HepG2 (cell line): ENCODE measurements around the gene PSMB9. TPM values are rescaled to one million over a fixed set of nuclear protein-coding genes. Genes with fewer than 3 reads are reported as not detected.

Experiments
- ATAC-seq: fragments of 200-7000 bp; cut with Tn5 transposase; 3 replicates; pipeline ENCODE4 v1.9.1; 2020; ENCODE audit warnings: mild to moderate bottlenecking, moderate library complexity
- BruUV-seq: library from RNA; stranded (reverse); fragments of 400-500 nt; replicated peaks from 2 replicates; lab custom pipeline; 2021; lab: Mats Ljungman, UMichigan
- CTCF ChIA-PET: fragments of 300-600 bp; formaldehyde crosslinking; extraction: SDS; loops from one replicate; lab custom pipeline; 2021; ENCODE audit warnings: low total read pairs, inconsistent platforms, low intra/inter-chr PET ratio; lab: Yijun Ruan, JAX
- POLR2A ChIA-PET: fragments of 350-600 bp; sonication (Branson Sonifier 250); formaldehyde crosslinking; loops from one replicate; lab custom pipeline; 2020; ENCODE audit warnings: antibody characterized with exemption, inconsistent platforms; lab: Yijun Ruan, JAX
- DNase-seq: peaks from one replicate; pipeline ENCODE4 v3.0.0-alpha.2; 2015; ENCODE audit warnings: low spot score
- FAIRE-seq: peaks from 3 replicates; lab custom pipeline; 2011; peaks lifted over from hg19 to GRCh38; lab: Jason Lieb, UNC
- H2AFZ ChIP-seq: one replicate; pipeline ENCODE4 v1.6.1; 2011; ENCODE audit warnings: low read length, inconsistent platforms
- H3K27ac ChIP-seq: fragments of 300-600 bp; 3 replicates; pipeline ENCODE4 v1.8.0; 2011; ENCODE audit warnings: mixed run types, mild to moderate bottlenecking, mixed read lengths, low read length, inconsistent platforms; ENCODE audit not compliant: insufficient read depth; ENCODE audit errors: extremely low read length
- H3K27me3 ChIP-seq, 2 experiments: fragments of 200-600 bp in 1 of 2; 2 replicates in 1 of 2; 3 replicates in 1 of 2; pipeline versions ENCODE4 v1.6.0 to v1.8.0; 2011; ENCODE audit warnings: low read length in 2 of 2, mild to moderate bottlenecking in 2 of 2, moderate library complexity in 2 of 2, inconsistent platforms in 1 of 2; ENCODE audit not compliant: insufficient read depth in 2 of 2, control insufficient read depth in 1 of 2
- H3K36me3 ChIP-seq, 2 experiments: fragments of 200-600 bp in 1 of 2; replicated peaks in 1 of 2; 2 replicates in 1 of 2; 3 replicates in 1 of 2; pipeline versions ENCODE4 v1.5.1 to v1.8.0; 2011; ENCODE audit warnings: low read length in 2 of 2, inconsistent platforms in 1 of 2; ENCODE audit not compliant: insufficient read depth in 2 of 2, control insufficient read depth in 1 of 2
- H3K4me1 ChIP-seq: 2 replicates; pipeline ENCODE4 v1.5.1; 2012; ENCODE audit warnings: low read length, inconsistent platforms; ENCODE audit not compliant: insufficient read depth
- H3K4me2 ChIP-seq: 2 replicates; pipeline ENCODE4 v1.6.0; 2011; ENCODE audit warnings: low read depth, low read length, inconsistent platforms
- H3K4me3 ChIP-seq, 3 experiments: fragments of 200-600 bp in 1 of 3; sonication (generic), shearing (Covaris generic) in 1 of 3; replicated peaks in 1 of 3; 2 replicates each; pipeline ENCODE4 v1.5.1; 2011 to 2016; ENCODE audit warnings: low read length in 3 of 3, inconsistent platforms in 2 of 3, low read depth in 2 of 3, mild to moderate bottlenecking in 2 of 3, control low read depth in 1 of 3, mixed read lengths in 1 of 3; ENCODE audit not compliant: insufficient read depth in 1 of 3
- H3K79me2 ChIP-seq: one replicate; pipeline ENCODE4 v1.6.1; 2011; ENCODE audit warnings: low read length, inconsistent platforms; ENCODE audit not compliant: insufficient read depth
- H3K9ac ChIP-seq: 2 replicates; pipeline ENCODE4 v1.6.0; 2011; ENCODE audit warnings: mild to moderate bottlenecking, low read depth, low read length, inconsistent platforms; ENCODE audit not compliant: insufficient read depth
- H3K9me3 ChIP-seq: 2 replicates; pipeline ENCODE4 v1.5.1; 2012; ENCODE audit warnings: mild to moderate bottlenecking, low read length
- H4K20me1 ChIP-seq: 2 replicates; pipeline ENCODE4 v1.6.0; 2011; ENCODE audit warnings: inconsistent platforms, mild to moderate bottlenecking, low read length, moderate library complexity; ENCODE audit not compliant: insufficient read depth
- KDM1A ChIP-seq: IDR thresholded peaks from 2 replicates; pipeline ENCODE4 v1.6.1; 2016; ENCODE audit warnings: missing compliant biosample characterization
- KLF12 ChIP-seq: sonication (generic); formaldehyde crosslinking; IDR thresholded peaks from 2 replicates; pipeline ENCODE4 v1.4.0; 2020; ENCODE audit warnings: missing genetic modification reagents, borderline replicate concordance
- MBNL3 ChIP-seq: fragments of 250-450 bp; sonication (Bioruptor Pico); conservative IDR thresholded peaks from 2 replicates; pipeline ENCODE4 v1.8.0; 2022; ENCODE audit warnings: mild to moderate bottlenecking, inconsistent platforms
- NCOR1 ChIP-seq: fragments of 200-600 bp; sonication (generic); IDR thresholded peaks from 2 replicates; pipeline ENCODE4 v1.7.0; 2017; ENCODE audit warnings: antibody characterized with exemption, low read length, borderline replicate concordance
- NFKB2 ChIP-seq: sonication (generic); formaldehyde crosslinking; IDR thresholded peaks from 2 replicates; pipeline ENCODE4 v1.4.0; 2020; ENCODE audit warnings: missing genetic modification reagents, borderline replicate concordance
- STAT5B ChIP-seq: sonication (generic); formaldehyde crosslinking; IDR thresholded peaks from 2 replicates; pipeline ENCODE4 v1.4.0; 2020; ENCODE audit warnings: missing genetic modification reagents
- TBP ChIP-seq: sonication (generic); formaldehyde crosslinking; IDR thresholded peaks from 2 replicates; pipeline ENCODE4 v1.5.0; 2020; ENCODE audit warnings: missing genetic modification reagents
- U2AF1 ChIP-seq: fragments of 200-400 bp; formaldehyde crosslinking; optimal IDR thresholded peaks from 2 replicates; pipeline ENCODE3; 2017; ENCODE audit warnings: mild to moderate bottlenecking, low read depth, low read length
- ZBTB20 ChIP-seq: sonication (generic); formaldehyde crosslinking; IDR thresholded peaks from 2 replicates; pipeline ENCODE4 v1.8.1; 2023; ENCODE audit warnings: missing genetic modification reagents, low read depth, mild to moderate bottlenecking, borderline replicate concordance
- ZFP37 ChIP-seq: sonication (generic); formaldehyde crosslinking; IDR thresholded peaks from 2 replicates; pipeline ENCODE4 v1.4.0; 2020; ENCODE audit warnings: missing genetic modification reagents, borderline replicate concordance
- ZNF574 ChIP-seq: sonication (generic); formaldehyde crosslinking; IDR thresholded peaks from 2 replicates; pipeline ENCODE4 v1.4.0; 2020; ENCODE audit warnings: missing genetic modification reagents
- ZSCAN31 ChIP-seq: sonication (generic); formaldehyde crosslinking; IDR thresholded peaks from 2 replicates; pipeline ENCODE4 v1.5.0; 2020; ENCODE audit warnings: low read depth, mild to moderate bottlenecking, missing genetic modification reagents
- WGBS: methylation state at CpG from one replicate; pipeline ENCODE4 v1.1.6; 2017; ENCODE audit warnings: low lambda C conversion rate; 5-methylcytosine and 5-hydroxymethylcytosine counted together
- in situ Hi-C: cut with HindIII; loops from 2 replicates; pipeline ENCODE4 v1.10.0; 2017; ENCODE audit warnings: low pct_unique_long_range_greater_than_20kb; ENCODE audit not compliant: extremely low pct_ligation_motif_present
- intact Hi-C: fragments of 100-400 bp; cut with micrococcal nuclease; formaldehyde crosslinking; loops from one replicate; pipeline ENCODE4 v1.10.0; 2022; ENCODE audit not compliant: unreplicated experiment
- polyA plus RNA-seq, 8 experiments: library from polyadenylated mRNA; depleted of rRNA in 3 of 8; stranded (reverse) in 7 of 8; unstranded in 1 of 8; fragments of >200 nt; fragmentation: Illumina TruSeq in 4 of 8; extraction: Trizol in 4 of 8; gene quantifications; 2 replicates each; pipeline versions ENCODE4 v1.2.1 to v1.2.3, GENCODE V29; 2011 to 2016; ENCODE audit warnings: low read depth in 4 of 8, missing spikeins in 1 of 8, mixed read lengths in 1 of 8; ENCODE audit not compliant: insufficient read depth in 1 of 8
- total RNA-seq, 5 experiments: library from RNA; depleted of rRNA; stranded (reverse); fragments of >200 nt; fragmentation: Illumina TruSeq; extraction: Trizol; gene quantifications; 2 replicates each; pipeline ENCODE4 v1.2.3, GENCODE V29; 2016; ENCODE audit warnings: low read depth in 1 of 5
- TF ChIP-seq, protein P1 (sequence below): sonication (generic); formaldehyde crosslinking; IDR thresholded peaks from 2 replicates; pipeline ENCODE4 v1.5.1; 2020; ENCODE audit warnings: mild to moderate bottlenecking, missing genetic modification reagents, moderate library complexity

Gene PSMB9
- total and polyA plus RNA-seq, 2 of the 13 experiments (the other 11 are each of a cell fraction or from before 2014, with no cell fraction given): 15.6 to 16.0 TPM

DNA sequence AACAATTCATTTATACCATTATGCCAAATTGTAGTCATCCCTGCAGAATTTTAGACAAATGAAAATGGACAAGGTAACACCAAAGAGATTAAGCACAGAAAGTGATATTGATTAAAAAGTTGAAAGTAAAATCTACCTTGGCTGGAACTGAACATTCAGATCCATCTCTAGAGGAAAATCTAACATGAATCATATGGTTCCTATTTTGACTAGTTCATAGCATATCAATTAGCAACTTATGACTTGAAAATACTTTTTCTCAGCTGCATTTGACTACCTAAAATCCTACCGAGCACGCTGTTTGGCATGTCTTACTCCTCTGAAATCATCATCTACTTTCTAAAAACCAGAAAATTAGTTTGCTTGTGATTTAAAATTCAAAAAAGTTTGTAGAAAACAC, 22.6 kb downstream of the PSMB9 start:
- Histone ChIP-seq H3K36me3 (no peaks in the 10 kb centered on the region), H2AFZ (no peak overlapping the region), H3K79me2 (no peaks in the 10 kb centered on the region), H4K20me1 (no peaks in the 10 kb centered on the region), H3K9ac (no peak overlapping the region), H3K4me1 (no peaks in the 10 kb centered on the region), H3K4me2 (no peak overlapping the region), H3K27ac (no peak overlapping the region), H3K4me3 (no peak overlapping the region), H3K27me3 (peaks cover 0 to 10% of the 10 kb centered on the region in 2 experiments; a peak in 1 of 5 replicates), H3K9me3 (no peaks in the 10 kb centered on the region)
- WGBS: 4% methylated on average over 2 of the region's 2 CpGs
- BruUV-seq: no TSS peak
- ChIA-PET POLR2A (no interaction called here), CTCF (interaction anchor here (1.1 kb wide), 1 partner anchor 9 kb away, joined by 3 read pairs; no protein-coding TSS in a partner anchor)
- DNase-seq (no peak), ATAC-seq (no peak), FAIRE-seq (no peak)
- intact Hi-C loops: no loop called here
- TF ChIP-seq U2AF1 (no peak), KLF12 (CRISPR knock-in tag) (no peak), NFKB2 (CRISPR knock-in tag) (no peak), ZBTB20 (CRISPR knock-in tag) (no peak), KDM1A (no peak), ZSCAN31 (CRISPR knock-in tag) (no peak), MBNL3 (no peak), NCOR1 (no peak), STAT5B (no peak), TBP (CRISPR knock-in tag) (no peak), ZFP37 (CRISPR knock-in tag) (no peak), ZNF574 (CRISPR knock-in tag) (no peak)
- TF ChIP-seq, protein P1, sequence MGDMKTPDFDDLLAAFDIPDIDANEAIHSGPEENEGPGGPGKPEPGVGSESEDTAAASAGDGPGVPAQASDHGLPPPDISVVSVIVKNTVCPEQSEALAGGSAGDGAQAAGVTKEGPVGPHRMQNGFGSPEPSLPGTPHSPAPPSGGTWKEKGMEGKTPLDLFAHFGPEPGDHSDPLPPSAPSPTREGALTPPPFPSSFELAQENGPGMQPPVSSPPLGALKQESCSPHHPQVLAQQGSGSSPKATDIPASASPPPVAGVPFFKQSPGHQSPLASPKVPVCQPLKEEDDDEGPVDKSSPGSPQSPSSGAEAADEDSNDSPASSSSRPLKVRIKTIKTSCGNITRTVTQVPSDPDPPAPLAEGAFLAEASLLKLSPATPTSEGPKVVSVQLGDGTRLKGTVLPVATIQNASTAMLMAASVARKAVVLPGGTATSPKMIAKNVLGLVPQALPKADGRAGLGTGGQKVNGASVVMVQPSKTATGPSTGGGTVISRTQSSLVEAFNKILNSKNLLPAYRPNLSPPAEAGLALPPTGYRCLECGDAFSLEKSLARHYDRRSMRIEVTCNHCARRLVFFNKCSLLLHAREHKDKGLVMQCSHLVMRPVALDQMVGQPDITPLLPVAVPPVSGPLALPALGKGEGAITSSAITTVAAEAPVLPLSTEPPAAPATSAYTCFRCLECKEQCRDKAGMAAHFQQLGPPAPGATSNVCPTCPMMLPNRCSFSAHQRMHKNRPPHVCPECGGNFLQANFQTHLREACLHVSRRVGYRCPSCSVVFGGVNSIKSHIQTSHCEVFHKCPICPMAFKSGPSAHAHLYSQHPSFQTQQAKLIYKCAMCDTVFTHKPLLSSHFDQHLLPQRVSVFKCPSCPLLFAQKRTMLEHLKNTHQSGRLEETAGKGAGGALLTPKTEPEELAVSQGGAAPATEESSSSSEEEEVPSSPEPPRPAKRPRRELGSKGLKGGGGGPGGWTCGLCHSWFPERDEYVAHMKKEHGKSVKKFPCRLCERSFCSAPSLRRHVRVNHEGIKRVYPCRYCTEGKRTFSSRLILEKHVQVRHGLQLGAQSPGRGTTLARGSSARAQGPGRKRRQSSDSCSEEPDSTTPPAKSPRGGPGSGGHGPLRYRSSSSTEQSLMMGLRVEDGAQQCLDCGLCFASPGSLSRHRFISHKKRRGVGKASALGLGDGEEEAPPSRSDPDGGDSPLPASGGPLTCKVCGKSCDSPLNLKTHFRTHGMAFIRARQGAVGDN: no peak
- in situ Hi-C loops: no loop called here
